ENCODE data around the gene WDR45B. TPM values are rescaled to one million over a fixed set of nuclear protein-coding genes. Genes with fewer than 3 reads are reported as not detected.

Gene WDR45B
- total RNA-seq, 1 experiment from 2014 or later: 110 TPM

- Histone ChIP-seq H2AK5ac (ENCODE audit: insufficient read length, low read length) (no peak overlapping the region), H3K4me2 (ENCODE audit: insufficient read depth, insufficient read length, low read length) (no peak overlapping the region), H3K23ac (ENCODE audit: insufficient read length, low read depth, low read length) (no peak overlapping the region), H2AFZ (ENCODE audit: low read length) (no peak overlapping the region), H2BK15ac (ENCODE audit: low read depth, low read length) (no peak overlapping the region), H3K4ac (ENCODE audit: low read depth, low read length) (no peak overlapping the region), H3K79me1 (ENCODE audit: insufficient read depth, low read depth, low read length, poor library complexity, severe bottlenecking) (peaks cover 12% of the 10 kb centered on the region), H3K79me2 (ENCODE audit: insufficient read depth, low read length) (peaks cover 7% of the 10 kb centered on the region; the same call in 1 of the 2 replicates), H2BK120ac (ENCODE audit: low read depth, low read length, poor library complexity, severe bottlenecking) (no peak overlapping the region), H4K20me1 (ENCODE audit: control insufficient read depth, insufficient read depth, insufficient read length) (no peaks in the 10 kb centered on the region), H2BK20ac (ENCODE audit: low read depth, low read length, poor library complexity, severe bottlenecking) (no peak overlapping the region), H3K27me3 (ENCODE audit: insufficient read depth, low read length) (no peaks in the 10 kb centered on the region), H3K18ac (ENCODE audit: insufficient read length, low read depth, low read length) (no peak overlapping the region), H3K23me2 (ENCODE audit: insufficient read length, low read depth, low read length, poor library complexity, severe bottlenecking) (no peaks in the 10 kb centered on the region), H3K9ac (ENCODE audit: extremely low read depth, insufficient read length, low read length) (no peak overlapping the region), H2BK12ac (ENCODE audit: insufficient read length, low read depth, low read length) (no peak overlapping the region), H4K8ac (replicated peaks; ENCODE audit: insufficient read length, low read depth, low read length) (peak overlapping the region; percentile 71), H3K4me1 (ENCODE audit: insufficient read depth, low read length) (no peaks in the 10 kb centered on the region), H3K56ac (ENCODE audit: insufficient read length, low read depth, low read length) (no peak overlapping the region), H2BK5ac (ENCODE audit: insufficient read length, low read length) (no peak overlapping the region), H3T11ph (ENCODE audit: low read length) (no peak overlapping the region), H4K5ac (ENCODE audit: insufficient read length, low read depth, low read length) (no peak overlapping the region), H3K9me3 (ENCODE audit: control insufficient read depth, low read depth, low read length) (no peaks in the 10 kb centered on the region), H3K14ac (ENCODE audit: insufficient read depth, low read length) (no peak overlapping the region), H3K27ac (ENCODE audit: insufficient read length, low read depth, low read length) (no peak overlapping the region), H4K91ac (ENCODE audit: insufficient read length, low read depth, low read length) (no peak overlapping the region)
- Mint-ChIP-seq H3K27ac (peak overlapping the region in 2 of 3 experiments; percentile 34 to 35; a peak in 1 of 7 replicates), H3K9me3 (no peaks in the 10 kb centered on the region), H3K4me3 (no peak overlapping the region; a peak in 1 of 5 replicates), H3K27me3 (ENCODE audit: low read depth) (no peaks in the 10 kb centered on the region), H3K4me1 (peaks cover 3 to 8% of the 10 kb centered on the region in 2 experiments; a peak in 3 of 4 replicates), H3K36me3 (ENCODE audit: insufficient read depth in 1 of 3, low read depth in 3 of 3) (peaks cover 10 to 56% (median 55%) of the 10 kb centered on the region in 3 experiments; a peak in 6 of 7 replicates)
- WGBS (ENCODE audit: extremely low coverage, insufficient read length, low lambda C conversion rate): no CpG with 5 or more reads among the region's 8 CpGs
- no peak for TF ChIP-seq CTCF (conservative IDR thresholded peaks at IDR 0.05)
- DNase-seq: no peak
Observed at GRCh38 chr17:82632451-82632850, 15.8 kb downstream of the WDR45B start.
